ENCODE results near the gene CLDN1. TPM values are rescaled to one million over a fixed set of nuclear protein-coding genes. Genes with fewer than 3 reads are reported as not detected.

The CLDN1 gene
- total and polyA plus RNA-seq, 10 of the 15 experiments (the other 5 are each of a cell fraction or from before 2014, with no cell fraction given) = 3.4 to 22.8 (median 8.5) TPM

GRCh38 chr3:190339130-190339529 lies 16.9 kb upstream of the CLDN1 start:
- Histone ChIP-seq H2AFZ (ENCODE audit: control insufficient read depth, low read depth, low read length) (no peak overlapping the region), H3K4me2 (ENCODE audit: control insufficient read depth, insufficient read depth) (no peak overlapping the region), H3K27ac (ENCODE audit: control insufficient read depth, insufficient read depth) (no peak overlapping the region), H3K4me3 (no peak overlapping the region), H3K27me3 (replicated peaks in 1 of 2; ENCODE audit: control insufficient read depth in 2 of 2, insufficient read depth in 2 of 2, low read length in 1 of 2) (no peaks in the 10 kb centered on the region), H3K79me2 (ENCODE audit: control insufficient read depth, insufficient read depth, low read length) (no peaks in the 10 kb centered on the region), H3K9me3 (replicated peaks; ENCODE audit: control insufficient read depth, insufficient read depth, low read length) (no peaks in the 10 kb centered on the region; the same call in 2 of the 3 replicates), H4K20me1 (ENCODE audit: control insufficient read depth, insufficient read depth) (no peaks in the 10 kb centered on the region), H3K4me1 (ENCODE audit: control insufficient read depth, insufficient read depth, low read length) (no peaks in the 10 kb centered on the region), H3K9ac (ENCODE audit: control insufficient read depth, insufficient read depth, low read length) (no peak overlapping the region), H3K36me3 (ENCODE audit: control insufficient read depth in 2 of 2, insufficient read depth in 2 of 2, low read length in 1 of 2) (no peaks in the 10 kb centered on the region)
- DNase-seq (ENCODE audit: low read depth, low spot score) (peak; percentile 11), FAIRE-seq (no peak), ATAC-seq (peak; percentile 95)
- POLR2A ChIA-PET = interaction anchor here (1.1 kb wide), 1 partner anchor 10 kb away, joined by 4 read pairs; no protein-coding TSS in a partner anchor
- RAD21 ChIA-PET (ENCODE audit: unreplicated experiment) = interaction anchor here (0.6 to 3.0 kb wide), 12 partner anchors 9 to 114 kb away, joined by 3 to 23 read pairs (median 5); partner anchors contain the start of gene CLDN1
- intact Hi-C loops (cut with micrococcal nuclease; ENCODE audit: unreplicated experiment) (no loop called here), in situ Hi-C loops (cut with MboI) (no loop called here)
- BruUV-seq (replicated peaks) = no TSS peak
- CTCF ChIA-PET = interaction anchor here (0.7 to 3.2 kb wide), 13 partner anchors 10 to 378 kb away, joined by 3 to 19 read pairs (median 3); no protein-coding TSS in a partner anchor
- SMC1A ChIA-PET (ENCODE audit: uncharacterized antibody, unreplicated experiment) = interaction anchor here (0.7 to 4.3 kb wide), 16 partner anchors 10 to 129 kb away, joined by 3 to 22 read pairs (median 6); partner anchors contain the start of gene CLDN1
- TF ChIP-seq BHLHE40 (IDR thresholded peaks at IDR 0.05; ENCODE audit: borderline replicate concordance in 1 of 2, low read depth in 2 of 2, low read length in 1 of 2) (peak in 1 of 2 experiments; percentile 19; a peak in 1 of 4 replicates), MYC (IDR thresholded peaks at IDR 0.05; ENCODE audit: insufficient read depth, insufficient read length, insufficient replicate concordance, low read length, severe bottlenecking) (no peak), RELB (IDR thresholded peaks at IDR 0.05; ENCODE audit: low read depth) (no peak), RAD21 (IDR thresholded peaks at IDR 0.05; ENCODE audit: insufficient read depth, low read depth, low read length) (peak; percentile 62), CTCF (IDR thresholded peaks at IDR 0.05 in 2 of 3, conservative IDR thresholded peaks at IDR 0.05 in 1 of 3; ENCODE audit: control insufficient read depth in 2 of 3, extremely low read depth in 1 of 3, insufficient read depth in 1 of 3, low read depth in 3 of 3, low read length in 3 of 3) (peak; percentile 21 to 34 (median 28); a peak in 4 of 6 replicates), MTA2 (IDR thresholded peaks at IDR 0.05; ENCODE audit: low read depth) (0 out of 2 replicates have a peak, but pooled peaks have one; percentile 25), BCL11A (IDR thresholded peaks at IDR 0.05; ENCODE audit: low read depth, low read length) (no peak), ZNF687 (IDR thresholded peaks at IDR 0.05) (peak; percentile 79), MLLT1 (IDR thresholded peaks at IDR 0.05) (no peak), RUNX3 (IDR thresholded peaks at IDR 0.05; ENCODE audit: low read length) (peak; percentile 60; the same call in 1 of the 2 replicates), GATAD2B (conservative IDR thresholded peaks at IDR 0.05; ENCODE audit: low read depth) (no peak), EGR1 (IDR thresholded peaks at IDR 0.05; ENCODE audit: borderline replicate concordance in 1 of 2, low read depth in 2 of 2, low read length in 2 of 2) (no peak), RBBP5 (conservative IDR thresholded peaks at IDR 0.05) (no peak), NR2F1 (conservative IDR thresholded peaks at IDR 0.05) (no peak)

Measured in GM12878 (cell line).